Measurements from ENCODE around the gene PTPRA. TPM values are rescaled to one million over a fixed set of nuclear protein-coding genes. Genes with fewer than 3 reads are reported as not detected.
A peak's percentile ranks its signal among the peaks of the same experiment; 100 is the strongest.

PTPRA gene
- total and polyA plus RNA-seq, 2 of the 13 experiments (the other 11 are each of a cell fraction or from before 2014, with no cell fraction given): 47.2 to 127 TPM

DNA sequence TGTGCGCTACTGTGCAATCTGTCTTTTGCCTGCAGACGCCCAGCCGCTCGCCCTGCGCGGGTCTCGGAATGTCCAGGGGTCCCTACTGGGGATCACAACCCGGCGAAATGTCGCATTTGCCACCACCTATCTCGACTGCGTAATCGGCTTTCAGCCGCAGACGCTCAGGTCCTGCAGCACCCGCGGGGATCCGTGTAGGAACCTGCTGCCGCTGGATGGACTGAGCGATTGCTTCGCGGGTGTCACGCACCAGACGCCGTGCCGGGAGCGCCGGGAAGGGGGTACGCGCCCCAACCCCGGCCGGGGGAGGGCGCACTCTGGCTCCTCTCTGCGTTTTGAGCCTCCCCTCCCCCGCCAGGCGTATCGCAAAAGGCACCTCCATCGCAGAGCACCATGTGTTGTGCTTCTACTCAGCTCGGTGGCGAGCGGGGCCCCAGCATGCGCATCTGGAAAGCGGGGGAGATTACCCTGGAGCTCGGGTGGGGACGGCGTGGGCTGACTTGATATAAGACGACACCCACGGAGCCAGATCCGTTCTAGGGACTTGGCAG, 747 bp upstream of the PTPRA start (continued):
- TF ChIP-seq PRPF4 (IDR thresholded peaks at IDR 0.05; ENCODE audit: low read depth, low read length, poor library complexity, severe bottlenecking) (peak; percentile 45), SNAPC2 (CRISPR knock-in tag; IDR thresholded peaks at IDR 0.05) (no peak), JDP2 (CRISPR knock-in tag; IDR thresholded peaks at IDR 0.05; ENCODE audit: borderline replicate concordance) (0 out of 2 replicates have a peak, but pooled peaks have one; percentile 63), ZNF598 (CRISPR knock-in tag; IDR thresholded peaks at IDR 0.05; ENCODE audit: borderline replicate concordance) (0 out of 2 replicates have a peak, but pooled peaks have one; percentile 2), FOXA3 (CRISPR knock-in tag; IDR thresholded peaks at IDR 0.05) (peak; percentile 46), HDAC1 (CRISPR knock-in tag; IDR thresholded peaks at IDR 0.05) (no peak), NR2F6 (IDR thresholded peaks at IDR 0.05) (no peak), NR2F6 (CRISPR knock-in tag; IDR thresholded peaks at IDR 0.05) (peak; percentile 25; the same call in 1 of the 2 replicates), ZBTB8A (CRISPR knock-in tag; IDR thresholded peaks at IDR 0.05; ENCODE audit: borderline replicate concordance, low read depth) (no peak), TP53 (CRISPR knock-in tag; conservative IDR thresholded peaks at IDR 0.05) (no peak; the same call in 1 of the 2 replicates), EEA1 (CRISPR knock-in tag; IDR thresholded peaks at IDR 0.05; ENCODE audit: borderline replicate concordance) (peak; percentile 25; the same call in 1 of the 2 replicates), ZNF264 (CRISPR knock-in tag; IDR thresholded peaks at IDR 0.05) (peak; percentile 48; the same call in 1 of the 2 replicates), MED8 (CRISPR knock-in tag; IDR thresholded peaks at IDR 0.05; ENCODE audit: insufficient replicate concordance) (peak; percentile 82), HOXA7 (CRISPR knock-in tag; IDR thresholded peaks at IDR 0.05) (no peak)
- TF ChIP-seq, protein P1, sequence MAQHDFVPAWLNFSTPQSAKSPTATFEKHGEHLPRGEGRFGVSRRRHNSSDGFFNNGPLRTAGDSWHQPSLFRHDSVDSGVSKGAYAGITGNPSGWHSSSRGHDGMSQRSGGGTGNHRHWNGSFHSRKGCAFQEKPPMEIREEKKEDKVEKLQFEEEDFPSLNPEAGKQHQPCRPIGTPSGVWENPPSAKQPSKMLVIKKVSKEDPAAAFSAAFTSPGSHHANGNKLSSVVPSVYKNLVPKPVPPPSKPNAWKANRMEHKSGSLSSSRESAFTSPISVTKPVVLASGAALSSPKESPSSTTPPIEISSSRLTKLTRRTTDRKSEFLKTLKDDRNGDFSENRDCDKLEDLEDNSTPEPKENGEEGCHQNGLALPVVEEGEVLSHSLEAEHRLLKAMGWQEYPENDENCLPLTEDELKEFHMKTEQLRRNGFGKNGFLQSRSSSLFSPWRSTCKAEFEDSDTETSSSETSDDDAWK (CRISPR knock-in tag; IDR thresholded peaks at IDR 0.05): no peak
- TF ChIP-seq, protein P2, sequence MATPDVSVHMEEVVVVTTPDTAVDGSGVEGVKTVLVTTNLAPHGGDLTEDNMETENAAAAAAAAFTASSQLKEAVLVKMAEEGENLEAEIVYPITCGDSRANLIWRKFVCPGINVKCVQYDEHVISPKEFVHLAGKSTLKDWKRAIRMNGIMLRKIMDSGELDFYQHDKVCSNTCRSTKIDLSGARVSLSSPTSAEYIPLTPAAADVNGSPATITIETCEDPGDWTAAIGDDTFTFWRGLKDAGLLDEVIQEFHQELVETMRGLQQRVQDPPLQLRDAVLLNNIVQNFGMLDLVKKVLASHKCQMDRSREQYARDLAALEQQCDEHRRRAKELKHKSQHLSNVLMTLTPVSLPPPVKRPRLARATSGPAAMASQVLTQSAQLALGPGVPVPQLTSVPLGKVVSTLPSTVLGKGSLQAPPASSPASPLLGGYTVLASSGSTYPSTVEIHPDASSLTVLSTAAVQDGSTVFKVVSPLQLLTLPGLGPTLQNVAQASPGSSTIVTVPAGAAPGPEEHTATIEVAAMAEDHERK (CRISPR knock-in tag; IDR thresholded peaks at IDR 0.05; ENCODE audit: low read depth): no peak; the same call in 1 of the 2 replicates
- TF ChIP-seq, protein P3, sequence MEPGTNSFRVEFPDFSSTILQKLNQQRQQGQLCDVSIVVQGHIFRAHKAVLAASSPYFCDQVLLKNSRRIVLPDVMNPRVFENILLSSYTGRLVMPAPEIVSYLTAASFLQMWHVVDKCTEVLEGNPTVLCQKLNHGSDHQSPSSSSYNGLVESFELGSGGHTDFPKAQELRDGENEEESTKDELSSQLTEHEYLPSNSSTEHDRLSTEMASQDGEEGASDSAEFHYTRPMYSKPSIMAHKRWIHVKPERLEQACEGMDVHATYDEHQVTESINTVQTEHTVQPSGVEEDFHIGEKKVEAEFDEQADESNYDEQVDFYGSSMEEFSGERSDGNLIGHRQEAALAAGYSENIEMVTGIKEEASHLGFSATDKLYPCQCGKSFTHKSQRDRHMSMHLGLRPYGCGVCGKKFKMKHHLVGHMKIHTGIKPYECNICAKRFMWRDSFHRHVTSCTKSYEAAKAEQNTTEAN (CRISPR knock-in tag; conservative IDR thresholded peaks at IDR 0.05): no peak
- TF ChIP-seq, protein P4, sequence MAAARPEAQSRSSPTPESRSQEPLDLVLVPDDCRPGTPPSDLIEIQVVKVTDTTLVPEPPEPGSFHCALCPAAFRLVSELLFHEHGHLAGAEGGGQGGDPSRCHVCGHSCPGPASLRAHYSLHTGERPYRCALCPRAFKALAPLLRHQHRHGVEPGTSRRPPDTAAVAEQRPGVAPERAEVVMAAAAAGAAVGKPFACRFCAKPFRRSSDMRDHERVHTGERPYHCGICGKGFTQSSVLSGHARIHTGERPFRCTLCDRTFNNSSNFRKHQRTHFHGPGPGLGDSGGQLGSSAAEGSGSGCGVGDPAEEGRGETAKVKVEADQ (CRISPR knock-in tag; IDR thresholded peaks at IDR 0.05; ENCODE audit: borderline replicate concordance): no peak
- TF ChIP-seq, protein P5, sequence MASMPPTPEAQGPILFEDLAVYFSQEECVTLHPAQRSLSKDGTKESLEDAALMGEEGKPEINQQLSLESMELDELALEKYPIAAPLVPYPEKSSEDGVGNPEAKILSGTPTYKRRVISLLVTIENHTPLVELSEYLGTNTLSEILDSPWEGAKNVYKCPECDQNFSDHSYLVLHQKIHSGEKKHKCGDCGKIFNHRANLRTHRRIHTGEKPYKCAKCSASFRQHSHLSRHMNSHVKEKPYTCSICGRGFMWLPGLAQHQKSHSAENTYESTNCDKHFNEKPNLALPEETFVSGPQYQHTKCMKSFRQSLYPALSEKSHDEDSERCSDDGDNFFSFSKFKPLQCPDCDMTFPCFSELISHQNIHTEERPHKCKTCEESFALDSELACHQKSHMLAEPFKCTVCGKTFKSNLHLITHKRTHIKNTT (CRISPR knock-in tag; IDR thresholded peaks at IDR 0.05): no peak
